ENCODE data around the gene CDH4. TPM values are rescaled to one million over a fixed set of nuclear protein-coding genes. Genes with fewer than 3 reads are reported as not detected.

CDH4 gene
- total RNA-seq, 1 donor from 2014 or later: not detected

GRCh38 chr20:61623451-61623850, 371.4 kb downstream of the CDH4 start:
- no peak for DNase-seq (ENCODE audit: low spot score)

- no peak for DNase-seq (ENCODE audit: low spot score)
These were observed 373.2 kb downstream of the CDH4 start for GRCh38 chr20:61625246-61625645.

- no peak for DNase-seq (ENCODE audit: low spot score)
These were observed 374.4 kb downstream of the CDH4 start for GRCh38 chr20:61626412-61626811.

GRCh38 chr20:61627791-61628415, 375.8 kb downstream of the CDH4 start:
- DNase-seq (ENCODE audit: low spot score): no peak

GRCh38 chr20:61628480-61628879, 376.4 kb downstream of the CDH4 start:
- DNase-seq (ENCODE audit: low spot score): no peak

GRCh38 chr20:61628901-61629601, 377.0 kb downstream of the CDH4 start:
- DNase-seq (ENCODE audit: low spot score): no peak

GRCh38 chr20:61629602-61630390, 377.7 kb downstream of the CDH4 start:
- no peak for DNase-seq (ENCODE audit: low spot score)

- DNase-seq (ENCODE audit: low spot score): no peak
These were observed 378.3 kb downstream of the CDH4 start for GRCh38 chr20:61630391-61630650.

- no peak for DNase-seq (ENCODE audit: low spot score)
These were observed 378.8 kb downstream of the CDH4 start for GRCh38 chr20:61630816-61631215.

GRCh38 chr20:61631751-61632150, 379.7 kb downstream of the CDH4 start:
- no peak for DNase-seq (ENCODE audit: low spot score)

- DNase-seq (ENCODE audit: low spot score): no peak
These were observed 380.9 kb downstream of the CDH4 start for GRCh38 chr20:61633004-61633403.

- no peak for DNase-seq (ENCODE audit: low spot score)
These were observed 382.5 kb downstream of the CDH4 start for GRCh38 chr20:61634376-61635145.

- DNase-seq (ENCODE audit: low spot score): no peak
These were observed 383.8 kb downstream of the CDH4 start for GRCh38 chr20:61635721-61636455.

GRCh38 chr20:61636531-61637116, 384.6 kb downstream of the CDH4 start:
- DNase-seq (ENCODE audit: low spot score): no peak

- no peak for DNase-seq (ENCODE audit: low spot score)
These were observed 386.9 kb downstream of the CDH4 start for GRCh38 chr20:61638802-61639585.

GRCh38 chr20:61640131-61640870, 388.2 kb downstream of the CDH4 start:
- DNase-seq (ENCODE audit: low spot score): no peak

- DNase-seq (ENCODE audit: low spot score): no peak
These were observed 388.8 kb downstream of the CDH4 start for GRCh38 chr20:61640871-61641245.

GRCh38 chr20:61643656-61644377, 391.8 kb downstream of the CDH4 start:
- no peak for DNase-seq (ENCODE audit: low spot score)

Measured in mesenteric fat pad (tissue), 1 donor.